AG20443 (cell line): ENCODE measurements around the gene ARSK.

Experiments
- DNase-seq: peaks from one replicate; pipeline ENCODE4 v3.0.0; 2012; ENCODE audit warnings: low spot score, mixed read lengths

ARSK gene

DNA sequence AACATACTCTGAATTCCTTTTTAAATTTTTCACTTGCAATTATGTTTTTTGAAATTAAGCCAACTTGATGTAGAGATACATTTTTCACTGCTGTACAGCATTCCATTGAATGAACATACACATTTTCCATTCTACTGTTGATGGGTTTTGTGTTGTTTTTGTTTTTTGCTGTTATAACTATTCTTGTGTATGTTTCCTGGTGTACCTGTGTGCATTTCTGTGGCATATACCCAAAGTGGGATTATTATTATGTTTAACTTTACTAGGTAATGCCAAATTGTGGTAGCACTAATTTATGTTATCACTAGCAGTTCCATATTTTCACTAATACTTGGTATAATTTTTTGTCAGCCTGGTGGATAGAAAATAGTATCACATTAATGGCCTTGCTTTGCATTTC, 94.4 kb downstream of the ARSK start:
- no peak for DNase-seq

DNA sequence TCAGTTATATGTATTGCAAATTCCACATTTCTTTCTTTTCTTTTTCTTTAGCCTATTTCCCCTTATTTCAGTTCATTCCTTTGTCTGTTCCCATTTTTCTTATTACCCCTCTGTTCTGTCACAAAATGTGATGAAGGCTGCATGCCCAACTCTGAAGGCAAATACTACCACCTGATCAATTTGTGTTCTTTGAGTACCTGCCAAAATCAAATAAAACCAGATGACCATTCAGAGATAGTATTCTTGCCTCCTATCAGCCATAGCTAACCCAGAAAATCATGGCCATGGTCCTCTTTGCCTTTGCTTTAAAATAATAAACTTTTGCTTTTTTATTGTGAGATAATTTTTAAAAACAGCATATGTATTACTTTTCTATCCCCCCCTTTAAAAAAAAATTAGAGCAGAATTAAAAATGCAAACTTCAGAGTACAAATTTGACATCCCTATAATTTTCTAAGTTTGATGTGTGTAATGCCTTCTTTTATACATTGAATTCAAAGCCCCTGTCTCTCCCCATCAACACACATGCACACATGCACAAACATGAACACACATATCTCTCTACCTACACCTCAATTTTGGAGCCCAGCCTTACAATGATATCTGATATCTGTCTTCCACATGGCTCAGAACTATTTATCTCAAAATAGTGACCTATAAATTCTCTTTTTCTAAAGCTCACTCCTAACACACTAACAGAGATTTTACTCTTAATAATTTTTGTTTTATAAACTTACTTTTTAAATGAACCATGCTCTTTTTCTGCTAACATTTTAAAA, 95.1 kb downstream of the ARSK start:
- DNase-seq = no peak

DNA sequence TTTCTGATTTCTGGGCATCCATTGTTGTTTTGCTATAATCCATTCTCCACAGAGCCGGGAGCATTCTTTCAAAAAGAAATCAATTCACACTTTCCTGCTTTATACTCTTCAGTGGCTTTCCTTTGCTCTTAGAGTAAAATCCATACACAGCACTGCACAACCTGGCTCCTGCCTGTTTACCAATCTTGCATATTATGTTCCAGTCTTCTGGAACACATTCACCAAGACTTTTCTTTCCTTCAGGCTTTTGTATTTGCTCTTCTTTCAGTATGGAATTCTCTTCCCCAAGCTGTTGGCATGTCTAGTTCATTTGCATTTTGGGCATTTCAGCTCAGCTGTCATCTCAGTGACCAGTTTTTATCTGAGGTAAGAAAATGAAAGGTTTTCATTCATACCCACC, 97.9 kb downstream of the ARSK start:
- DNase-seq = no peak

DNA sequence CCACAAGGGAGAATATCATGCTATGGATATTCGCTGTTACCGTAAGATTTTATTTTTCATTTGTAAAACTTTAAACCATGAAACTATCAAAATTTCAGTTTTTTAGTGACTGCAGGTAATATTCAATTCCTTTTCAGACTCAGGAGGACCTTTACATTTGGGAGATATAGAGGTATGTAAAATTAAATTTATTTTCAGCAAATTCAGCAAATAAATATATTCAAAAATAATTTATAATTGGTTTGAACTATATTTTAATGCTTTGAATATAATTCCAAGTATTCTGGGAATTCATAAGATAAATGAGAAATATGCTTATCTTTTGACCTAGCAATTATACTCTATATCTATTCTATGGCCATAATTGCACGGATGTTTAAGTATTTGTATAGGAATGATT, 99.3 kb downstream of the ARSK start:
- DNase-seq = no peak
